Stimulated activated effector memory CD8-positive, alpha-beta T cell treated with anti-CD3 and anti-CD28 coated beads, Interleukin-12 subunit alpha, Interleukin-12 subunit beta, amount 100 ng/mL, for 72 hours (primary cell): ENCODE results near the gene ITK.

Experiments
- ATAC-seq: fragments of 150-1000 bp; cut with Tn5 transposase; 2 replicates; pipeline ENCODE4 v1.10.0; 2021
- DNase-seq, 2 donors: peaks; one replicate each; pipeline ENCODE4 v3.0.0; 2021 to 2022; ENCODE audit warnings: low spot score in 2 of 2
- H3K27ac Mint-ChIP-seq: one replicate; pipeline ENCODE4 v1.8.0; 2022; ENCODE audit warnings: mild to moderate bottlenecking, mixed read lengths
- H3K36me3 Mint-ChIP-seq: one replicate; pipeline ENCODE4 v1.8.0; 2022; ENCODE audit warnings: mild to moderate bottlenecking, mixed read lengths
- H3K4me1 Mint-ChIP-seq: one replicate; pipeline ENCODE4 v1.8.0; 2022; ENCODE audit warnings: mixed read lengths
- H3K4me3 Mint-ChIP-seq: one replicate; pipeline ENCODE4 v1.8.0; 2022; ENCODE audit warnings: mild to moderate bottlenecking, mixed read lengths
- H3K9me3 Mint-ChIP-seq: one replicate; pipeline ENCODE4 v1.8.0; 2022; ENCODE audit warnings: mixed read lengths

The ITK gene

GRCh38 chr5:157213527-157214243 lies 33.0 kb downstream of the ITK start:
- Mint-ChIP-seq H3K36me3 (peaks cover 100% of the 10 kb centered on the region), H3K4me1 (peaks cover 83% of the 10 kb centered on the region), H3K4me3 (peak overlapping the region; percentile 60), H3K27ac (peak overlapping the region; percentile 75), H3K9me3 (no peaks in the 10 kb centered on the region)
- DNase-seq (no peak), ATAC-seq (peak; percentile 29)

- DNase-seq (no peak), ATAC-seq (no peak)
- H3K27ac Mint-ChIP-seq, result peak overlapping the region; percentile 86
- peaks cover 86% of the 10 kb centered on the region for H3K4me1 Mint-ChIP-seq
- H3K36me3 Mint-ChIP-seq, result peaks cover 100% of the 10 kb centered on the region
- H3K4me3 Mint-ChIP-seq, result peak overlapping the region; percentile 60
- no peaks in the 10 kb centered on the region for H3K9me3 Mint-ChIP-seq
Observed at GRCh38 chr5:157214415-157214814, 33.8 kb downstream of the ITK start.

GRCh38 chr5:157214861-157215513 lies 34.3 kb downstream of the ITK start:
- peak overlapping the region; percentile 60 for H3K4me3 Mint-ChIP-seq
- peaks cover 100% of the 10 kb centered on the region for H3K36me3 Mint-ChIP-seq
- H3K27ac Mint-ChIP-seq, result peak overlapping the region; percentile 86
- peak; percentile 53 for ATAC-seq
- no peak for DNase-seq
- peaks cover 91% of the 10 kb centered on the region for H3K4me1 Mint-ChIP-seq
- H3K9me3 Mint-ChIP-seq, result no peaks in the 10 kb centered on the region

GRCh38 chr5:157215514-157216167 lies 35.0 kb downstream of the ITK start:
- H3K27ac Mint-ChIP-seq, result peak overlapping the region; percentile 86
- no peaks in the 10 kb centered on the region for H3K9me3 Mint-ChIP-seq
- H3K4me1 Mint-ChIP-seq, result peaks cover 96% of the 10 kb centered on the region
- H3K4me3 Mint-ChIP-seq, result peak overlapping the region; percentile 60
- peaks cover 100% of the 10 kb centered on the region for H3K36me3 Mint-ChIP-seq
- no peak for ATAC-seq
- peak in 1 of 2 donors; percentile 75 for DNase-seq

- DNase-seq (no peak), ATAC-seq (peak; percentile 6)
- H3K4me3 Mint-ChIP-seq, result peak overlapping the region; percentile 60
- H3K36me3 Mint-ChIP-seq, result peaks cover 100% of the 10 kb centered on the region
- H3K27ac Mint-ChIP-seq, result peak overlapping the region; percentile 86
- H3K9me3 Mint-ChIP-seq, result no peaks in the 10 kb centered on the region
- H3K4me1 Mint-ChIP-seq, result peaks cover 93% of the 10 kb centered on the region
Observed at GRCh38 chr5:157216391-157217142, 35.9 kb downstream of the ITK start.

GRCh38 chr5:157217289-157218024 lies 36.8 kb downstream of the ITK start:
- DNase-seq, result peak in 1 of 2 donors; percentile 80
- no peak for ATAC-seq

GRCh38 chr5:157219491-157220271 lies 39.0 kb downstream of the ITK start:
- peak overlapping the region; percentile 60 for H3K4me3 Mint-ChIP-seq
- H3K36me3 Mint-ChIP-seq, result peaks cover 100% of the 10 kb centered on the region
- no peaks in the 10 kb centered on the region for H3K9me3 Mint-ChIP-seq
- DNase-seq (peak in 1 of 2 donors; percentile 82), ATAC-seq (peak; percentile 80)
- peaks cover 81% of the 10 kb centered on the region for H3K4me1 Mint-ChIP-seq
- peak overlapping the region; percentile 86 for H3K27ac Mint-ChIP-seq

More at GRCh38 chr5:157217289-157218024, 36.8 kb downstream of the ITK start:
- H3K36me3 Mint-ChIP-seq, result peaks cover 100% of the 10 kb centered on the region
- H3K4me1 Mint-ChIP-seq, result peaks cover 93% of the 10 kb centered on the region
- no peaks in the 10 kb centered on the region for H3K9me3 Mint-ChIP-seq
- peak overlapping the region; percentile 60 for H3K4me3 Mint-ChIP-seq
- peak overlapping the region; percentile 86 for H3K27ac Mint-ChIP-seq

GRCh38 chr5:157221959-157222358 lies 41.3 kb downstream of the ITK start:
- peaks cover 77% of the 10 kb centered on the region for H3K4me1 Mint-ChIP-seq
- H3K4me3 Mint-ChIP-seq, result peak overlapping the region; percentile 75
- H3K27ac Mint-ChIP-seq, result peak overlapping the region; percentile 89
- DNase-seq (no peak), ATAC-seq (no peak)
- H3K36me3 Mint-ChIP-seq, result peaks cover 100% of the 10 kb centered on the region
- H3K9me3 Mint-ChIP-seq, result no peaks in the 10 kb centered on the region

- peaks cover 70% of the 10 kb centered on the region for H3K4me1 Mint-ChIP-seq
- peak; percentile 82 for ATAC-seq
- no peaks in the 10 kb centered on the region for H3K9me3 Mint-ChIP-seq
- H3K36me3 Mint-ChIP-seq, result peaks cover 100% of the 10 kb centered on the region
- peak; percentile 44 to 88 for DNase-seq
- H3K27ac Mint-ChIP-seq, result peak overlapping the region; percentile 89
- H3K4me3 Mint-ChIP-seq, result peak overlapping the region; percentile 75
Observed at GRCh38 chr5:157222506-157223230, 42.0 kb downstream of the ITK start.

- ATAC-seq, result peak; percentile 47
- no peaks in the 10 kb centered on the region for H3K9me3 Mint-ChIP-seq
- no peak for DNase-seq
- H3K4me3 Mint-ChIP-seq, result peak overlapping the region; percentile 75
- peaks cover 49% of the 10 kb centered on the region for H3K4me1 Mint-ChIP-seq
- H3K36me3 Mint-ChIP-seq, result peaks cover 100% of the 10 kb centered on the region
- H3K27ac Mint-ChIP-seq, result peak overlapping the region; percentile 92
Observed at GRCh38 chr5:157225469-157226422, 45.1 kb downstream of the ITK start.

- peaks cover 39% of the 10 kb centered on the region for H3K4me1 Mint-ChIP-seq
- H3K36me3 Mint-ChIP-seq, result peaks cover 100% of the 10 kb centered on the region
- H3K27ac Mint-ChIP-seq, result no peak overlapping the region
- DNase-seq (no peak), ATAC-seq (no peak)
- no peak overlapping the region for H3K4me3 Mint-ChIP-seq
- H3K9me3 Mint-ChIP-seq, result no peaks in the 10 kb centered on the region
Observed at GRCh38 chr5:157230610-157231009, 50.0 kb downstream of the ITK start.

- Mint-ChIP-seq H3K27ac (peak overlapping the region; percentile 78), H3K4me3 (no peak overlapping the region), H3K4me1 (peaks cover 31% of the 10 kb centered on the region), H3K36me3 (peaks cover 100% of the 10 kb centered on the region), H3K9me3 (no peaks in the 10 kb centered on the region)
- ATAC-seq (no peak), DNase-seq (peak in 1 of 2 donors; percentile 46)
Observed at GRCh38 chr5:157232706-157233105, 52.1 kb downstream of the ITK start.
